Gastrocnemius medialis (tissue), 4 donors: Measurements from ENCODE around the gene HFM1.

Source experiments
- CTCF ChIP-seq, 5 experiments: fragments of 450-650 bp in 3 of 5; fragments of 200-600 bp in 2 of 5; sonication (generic) in 2 of 5; IDR thresholded peaks in 4 of 5; conservative IDR thresholded peaks in 1 of 5; 1 replicate in 4 of 5; 2 replicates in 1 of 5; pipeline ENCODE4 v1.5.1; 2016 to 2019; ENCODE audit warnings: antibody characterized with exemption in 5 of 5, mild to moderate bottlenecking in 3 of 5, moderate library complexity in 3 of 5
- POLR2A ChIP-seq, 2 donors: fragments of 450-650 bp; IDR thresholded peaks; one replicate each; pipeline ENCODE4 v1.6.1; 2017; ENCODE audit warnings: antibody characterized with exemption in 2 of 2, mild to moderate bottlenecking in 2 of 2, moderate library complexity in 2 of 2

GRCh38 chr1:91224878-91225277 is 179.8 kb downstream of the HFM1 start:
- no peak for TF ChIP-seq CTCF (IDR thresholded peaks at IDR 0.05 in 4 of 5, conservative IDR thresholded peaks at IDR 0.05 in 1 of 5)
- no peak for TF ChIP-seq POLR2A (IDR thresholded peaks at IDR 0.05)
